Kidney tubule cell (primary cell): ENCODE data around the gene KRTAP5-5.
"Not testable (repeated sequence)": the region's sequence is repeated elsewhere in the genome, so short reads cannot be mapped to it uniquely, and the experiment has no call there.

Source experiments
- DNase-seq: peaks from one replicate; pipeline ENCODE4 v3.0.0-alpha.2; 2018; ENCODE audit warnings: low spot score

The KRTAP5-5 gene

GRCh38 chr11:1629326-1630185, at the start of gene KRTAP5-5:
Gene KRTAP5-5, plus strand, starts transcription at chr11:1629775. Its CDS starts 66 bp downstream, at chr11:1629841.
- DNase-seq = no peak

GRCh38 chr11:1581976-1582375, 47.6 kb upstream of the KRTAP5-5 start:
- DNase-seq = no peak

- DNase-seq = not testable (repeated sequence)
Observed at GRCh38 chr11:1582909-1583308, 46.7 kb upstream of the KRTAP5-5 start.

- not testable (repeated sequence) for DNase-seq
Observed at GRCh38 chr11:1584661-1585370, 44.8 kb upstream of the KRTAP5-5 start, which contains the start of gene KRTAP5-1. Gene KRTAP5-1, minus strand, starts transcription at chr11:1585283. Its CDS starts 34 bp downstream, at chr11:1585249.

GRCh38 chr11:1586699-1587098, 42.9 kb upstream of the KRTAP5-5 start:
- DNase-seq = no peak

GRCh38 chr11:1589191-1589963, 40.2 kb upstream of the KRTAP5-5 start:
- DNase-seq = peak; percentile 43

GRCh38 chr11:1589996-1590395, 39.6 kb upstream of the KRTAP5-5 start:
- no peak for DNase-seq

GRCh38 chr11:1592628-1593027, 36.9 kb upstream of the KRTAP5-5 start:
- DNase-seq = no peak

- DNase-seq = not testable (repeated sequence)
Observed at GRCh38 chr11:1595994-1596575, 33.5 kb upstream of the KRTAP5-5 start.

GRCh38 chr11:1596576-1597121, 32.9 kb upstream of the KRTAP5-5 start:
- not testable (repeated sequence) for DNase-seq

GRCh38 chr11:1597331-1597993, 32.1 kb upstream of the KRTAP5-5 start:
- DNase-seq = no peak

- DNase-seq = no peak
Observed at GRCh38 chr11:1597994-1598380, 31.6 kb upstream of the KRTAP5-5 start, which contains the start of gene KRTAP5-2. Gene KRTAP5-2, minus strand, starts transcription at chr11:1598294. Its CDS starts 44 bp downstream, at chr11:1598250.

GRCh38 chr11:1598406-1598805, 31.2 kb upstream of the KRTAP5-5 start:
- not testable (repeated sequence) for DNase-seq

- DNase-seq = no peak
Observed at GRCh38 chr11:1598816-1599215, 30.8 kb upstream of the KRTAP5-5 start.

GRCh38 chr11:1600626-1601025, 28.9 kb upstream of the KRTAP5-5 start:
- no peak for DNase-seq

GRCh38 chr11:1601663-1602062, 27.9 kb upstream of the KRTAP5-5 start:
- not testable (repeated sequence) for DNase-seq

- DNase-seq = no peak
Observed at GRCh38 chr11:1603629-1604028, 25.9 kb upstream of the KRTAP5-5 start.

GRCh38 chr11:1604181-1604580, 25.4 kb upstream of the KRTAP5-5 start:
- no peak for DNase-seq

- no peak for DNase-seq
Observed at GRCh38 chr11:1604711-1605110, 24.9 kb upstream of the KRTAP5-5 start.

GRCh38 chr11:1605923-1606322, 23.7 kb upstream of the KRTAP5-5 start:
- DNase-seq = not testable (repeated sequence)
